ENCODE measurements around the gene HABP2. TPM values are rescaled to one million over a fixed set of nuclear protein-coding genes. Genes with fewer than 3 reads are reported as not detected.

Gene HABP2
- total RNA-seq, 2 donors from 2014 or later = not detected

GRCh38 chr10:113603057-113603777 lies 50.4 kb downstream of the HABP2 start:
- Mint-ChIP-seq H3K27me3 (ENCODE audit: low read depth) (no peaks in the 10 kb centered on the region), H3K36me3 (ENCODE audit: insufficient read depth in 2 of 2) (no peaks in the 10 kb centered on the region), H3K27ac (no peak overlapping the region), H3K4me3 (no peak overlapping the region), H3K9me3 (no peaks in the 10 kb centered on the region), H3K4me1 (ENCODE audit: low read depth) (no peaks in the 10 kb centered on the region)
- no peak for ATAC-seq (replicated peaks in 1 of 2)
- no peak for DNase-seq

GRCh38 chr10:113604572-113604971 lies 51.7 kb downstream of the HABP2 start:
- Mint-ChIP-seq H3K27me3 (ENCODE audit: low read depth) (no peaks in the 10 kb centered on the region), H3K9me3 (no peaks in the 10 kb centered on the region), H3K4me3 (no peak overlapping the region), H3K27ac (no peak overlapping the region), H3K36me3 (ENCODE audit: insufficient read depth in 2 of 2) (no peaks in the 10 kb centered on the region), H3K4me1 (ENCODE audit: low read depth) (no peaks in the 10 kb centered on the region)
- DNase-seq = no peak
- no peak for ATAC-seq (replicated peaks in 1 of 2)

- Mint-ChIP-seq H3K27ac (no peak overlapping the region), H3K27me3 (ENCODE audit: low read depth) (no peaks in the 10 kb centered on the region), H3K4me3 (no peak overlapping the region), H3K9me3 (no peaks in the 10 kb centered on the region), H3K4me1 (ENCODE audit: low read depth) (no peaks in the 10 kb centered on the region), H3K36me3 (ENCODE audit: insufficient read depth in 2 of 2) (no peaks in the 10 kb centered on the region)
- DNase-seq (no peak), ATAC-seq (replicated peaks in 1 of 2) (no peak)
Observed at GRCh38 chr10:113605268-113605978, 52.6 kb downstream of the HABP2 start.

GRCh38 chr10:113609704-113610108 lies 56.9 kb downstream of the HABP2 start:
- ATAC-seq (replicated peaks in 1 of 2) (no peak), DNase-seq (no peak)
- Mint-ChIP-seq H3K4me1 (ENCODE audit: low read depth) (no peaks in the 10 kb centered on the region), H3K4me3 (no peak overlapping the region), H3K27me3 (ENCODE audit: low read depth) (peaks cover 23% of the 10 kb centered on the region), H3K36me3 (ENCODE audit: insufficient read depth in 2 of 2) (no peaks in the 10 kb centered on the region), H3K9me3 (no peaks in the 10 kb centered on the region), H3K27ac (no peak overlapping the region)

GRCh38 chr10:113610631-113611601 lies 58.1 kb downstream of the HABP2 start:
- no peak for DNase-seq
- H3K36me3 Mint-ChIP-seq (ENCODE audit: insufficient read depth in 2 of 2) = no peaks in the 10 kb centered on the region
- ATAC-seq (replicated peaks in 1 of 2) = no peak

GRCh38 chr10:113612154-113612553 lies 59.3 kb downstream of the HABP2 start:
- Mint-ChIP-seq H3K36me3 (ENCODE audit: insufficient read depth in 2 of 2) (no peaks in the 10 kb centered on the region), H3K27me3 (ENCODE audit: low read depth) (peaks cover 44% of the 10 kb centered on the region), H3K4me3 (no peak overlapping the region)

More at GRCh38 chr10:113610631-113611601, 58.1 kb downstream of the HABP2 start:
- H3K9me3 Mint-ChIP-seq = no peaks in the 10 kb centered on the region
- peaks cover 32% of the 10 kb centered on the region for H3K27me3 Mint-ChIP-seq (ENCODE audit: low read depth)
- H3K4me1 Mint-ChIP-seq (ENCODE audit: low read depth) = no peaks in the 10 kb centered on the region
- H3K27ac Mint-ChIP-seq = no peak overlapping the region
- H3K4me3 Mint-ChIP-seq = no peak overlapping the region

GRCh38 chr10:113613427-113613826 lies 60.6 kb downstream of the HABP2 start:
- H3K36me3 Mint-ChIP-seq (ENCODE audit: insufficient read depth in 2 of 2) = no peaks in the 10 kb centered on the region
- H3K27ac Mint-ChIP-seq = no peak overlapping the region
- DNase-seq (no peak), ATAC-seq (replicated peaks in 1 of 2) (no peak)
- H3K4me1 Mint-ChIP-seq (ENCODE audit: low read depth) = no peaks in the 10 kb centered on the region
- peaks cover 53% of the 10 kb centered on the region for H3K27me3 Mint-ChIP-seq (ENCODE audit: low read depth)
- no peaks in the 10 kb centered on the region for H3K9me3 Mint-ChIP-seq
- H3K4me3 Mint-ChIP-seq = no peak overlapping the region

More at GRCh38 chr10:113612154-113612553, 59.3 kb downstream of the HABP2 start:
- ATAC-seq (replicated peaks in 1 of 2) (no peak), DNase-seq (no peak)
- Mint-ChIP-seq H3K9me3 (no peaks in the 10 kb centered on the region), H3K4me1 (ENCODE audit: low read depth) (no peaks in the 10 kb centered on the region), H3K27ac (no peak overlapping the region)

- Mint-ChIP-seq H3K27me3 (ENCODE audit: low read depth) (peaks cover 53% of the 10 kb centered on the region), H3K4me1 (ENCODE audit: low read depth) (no peaks in the 10 kb centered on the region), H3K27ac (no peak overlapping the region), H3K9me3 (no peaks in the 10 kb centered on the region), H3K36me3 (ENCODE audit: insufficient read depth in 2 of 2) (no peaks in the 10 kb centered on the region), H3K4me3 (no peak overlapping the region)
- DNase-seq = no peak
- ATAC-seq (replicated peaks in 1 of 2) = no peak
Observed at GRCh38 chr10:113613977-113614690, 61.3 kb downstream of the HABP2 start.

GRCh38 chr10:113616244-113617074 lies 63.6 kb downstream of the HABP2 start:
- Mint-ChIP-seq H3K4me3 (no peak overlapping the region), H3K9me3 (no peaks in the 10 kb centered on the region), H3K27ac (no peak overlapping the region), H3K36me3 (ENCODE audit: insufficient read depth in 2 of 2) (no peaks in the 10 kb centered on the region), H3K27me3 (ENCODE audit: low read depth) (peaks cover 53% of the 10 kb centered on the region), H3K4me1 (ENCODE audit: low read depth) (no peaks in the 10 kb centered on the region)
- ATAC-seq (replicated peaks in 1 of 2) (no peak), DNase-seq (no peak)

- no peaks in the 10 kb centered on the region for H3K4me1 Mint-ChIP-seq (ENCODE audit: low read depth)
- no peaks in the 10 kb centered on the region for H3K9me3 Mint-ChIP-seq
- no peak overlapping the region for H3K27ac Mint-ChIP-seq
- ATAC-seq (replicated peaks in 1 of 2) (no peak), DNase-seq (no peak)
- peaks cover 50% of the 10 kb centered on the region for H3K27me3 Mint-ChIP-seq (ENCODE audit: low read depth)
- H3K36me3 Mint-ChIP-seq (ENCODE audit: insufficient read depth in 2 of 2) = no peaks in the 10 kb centered on the region
- no peak overlapping the region for H3K4me3 Mint-ChIP-seq
Observed at GRCh38 chr10:113617086-113617485, 64.2 kb downstream of the HABP2 start.

- peaks cover 41% of the 10 kb centered on the region for H3K27me3 Mint-ChIP-seq (ENCODE audit: low read depth)
- no peaks in the 10 kb centered on the region for H3K36me3 Mint-ChIP-seq (ENCODE audit: insufficient read depth in 2 of 2)
- no peak overlapping the region for H3K27ac Mint-ChIP-seq
- H3K4me1 Mint-ChIP-seq (ENCODE audit: low read depth) = no peaks in the 10 kb centered on the region
- DNase-seq = no peak
- ATAC-seq (replicated peaks in 1 of 2) = no peak
- H3K4me3 Mint-ChIP-seq = no peak overlapping the region
- H3K9me3 Mint-ChIP-seq = no peaks in the 10 kb centered on the region
Observed at GRCh38 chr10:113618338-113618737, 65.5 kb downstream of the HABP2 start.

GRCh38 chr10:113619401-113619800 lies 66.5 kb downstream of the HABP2 start:
- H3K4me1 Mint-ChIP-seq (ENCODE audit: low read depth) = no peaks in the 10 kb centered on the region
- H3K27ac Mint-ChIP-seq = no peak overlapping the region
- H3K9me3 Mint-ChIP-seq = no peaks in the 10 kb centered on the region
- no peak overlapping the region for H3K4me3 Mint-ChIP-seq
- DNase-seq (no peak), ATAC-seq (replicated peaks in 1 of 2) (no peak)
- H3K27me3 Mint-ChIP-seq (ENCODE audit: low read depth) = peaks cover 41% of the 10 kb centered on the region
- H3K36me3 Mint-ChIP-seq (ENCODE audit: insufficient read depth in 2 of 2) = no peaks in the 10 kb centered on the region

Measured in activated T-cell treated with anti-CD3 and anti-CD28 coated beads, Interleukin-2, amount 50 U/mL, for 72 hours (primary cell).